Measurements from ENCODE around the gene CBX6.

The CBX6 gene

GRCh38 chr22:38873469-38874411 lies 1.7 kb upstream of the CBX6 start:
- no peak for DNase-seq

GRCh38 chr22:38872831-38873248 lies 824 bp upstream of the CBX6 start:
- no peak for DNase-seq

- DNase-seq: no peak
Observed at GRCh38 chr22:38871360-38872171, 450 bp downstream of the CBX6 start.

- no peak for DNase-seq
Observed at GRCh38 chr22:38870791-38871359, 1.1 kb downstream of the CBX6 start.

- peak; percentile 13 for DNase-seq
Observed at GRCh38 chr22:38870312-38870741, 1.7 kb downstream of the CBX6 start.

- DNase-seq: no peak
Observed at GRCh38 chr22:38869663-38870062, 2.4 kb downstream of the CBX6 start.

GRCh38 chr22:38868886-38869381 lies 3.1 kb downstream of the CBX6 start:
- no peak for DNase-seq

GRCh38 chr22:38868286-38868721 lies 3.7 kb downstream of the CBX6 start:
- no peak for DNase-seq

- DNase-seq: no peak
Observed at GRCh38 chr22:38867471-38868285, 4.3 kb downstream of the CBX6 start.

- DNase-seq: no peak
Observed at GRCh38 chr22:38867124-38867455, 4.9 kb downstream of the CBX6 start.

GRCh38 chr22:38866399-38867123 lies 5.5 kb downstream of the CBX6 start:
- DNase-seq: no peak

GRCh38 chr22:38866024-38866398 lies 6.0 kb downstream of the CBX6 start:
- DNase-seq: no peak

GRCh38 chr22:38865201-38866023 lies 6.6 kb downstream of the CBX6 start:
- DNase-seq: no peak

- DNase-seq: no peak
Observed at GRCh38 chr22:38864361-38865191, 7.4 kb downstream of the CBX6 start.

- no peak for DNase-seq
Observed at GRCh38 chr22:38863531-38864131, 8.4 kb downstream of the CBX6 start.

- no peak for DNase-seq
Observed at GRCh38 chr22:38862375-38863329, 9.4 kb downstream of the CBX6 start.

GRCh38 chr22:38861927-38862326 lies 10.1 kb downstream of the CBX6 start:
- DNase-seq: no peak

GRCh38 chr22:38861170-38861876 lies 10.7 kb downstream of the CBX6 start:
- DNase-seq: no peak
